IMR-90 (cell line): Measurements from ENCODE around the gene LRPAP1. TPM values are rescaled to one million over a fixed set of nuclear protein-coding genes. Genes with fewer than 3 reads are reported as not detected.

ENCODE experiments used
- ATAC-seq: fragments of 200-7000 bp; cut with Tn5 transposase; 2 replicates; pipeline ENCODE4 v1.9.1; 2020; ENCODE audit warnings: low read depth, mild to moderate bottlenecking, moderate library complexity
- BruUV-seq: library from RNA; stranded (reverse); fragments of 400-500 nt; replicated peaks from 2 replicates; lab custom pipeline; 2021; lab: Mats Ljungman, UMichigan
- CTCF ChIA-PET: fragments of 300-600 bp; formaldehyde crosslinking; extraction: SDS; loops from one replicate; lab custom pipeline; 2021; ENCODE audit warnings: antibody characterized with exemption; lab: Yijun Ruan, JAX
- POLR2A ChIA-PET: fragments of 300-600 bp; sonication (Branson Sonifier 250); formaldehyde crosslinking; loops from one replicate; lab custom pipeline; 2022; ENCODE audit warnings: antibody characterized with exemption; ENCODE audit not compliant: unreplicated experiment; lab: Charles Lee
- DNase-seq: peaks from one replicate; pipeline ENCODE4 v3.0.0; 2013
- H2AFZ ChIP-seq: replicated peaks from 2 replicates; pipeline ENCODE3; 2013; ENCODE audit warnings: low read length, mild to moderate bottlenecking; ENCODE audit not compliant: poor library complexity
- H2AK5ac ChIP-seq: 2 replicates; pipeline ENCODE4 v1.6.1; 2013; ENCODE audit warnings: low read depth, low read length, inconsistent platforms
- H2AK9ac ChIP-seq: replicated peaks from 2 replicates; pipeline ENCODE3; 2013; ENCODE audit warnings: mild to moderate bottlenecking, low read depth, low read length, moderate library complexity; ENCODE audit not compliant: poor library complexity
- H2BK120ac ChIP-seq: 2 replicates; pipeline ENCODE4 v1.6.1; 2013; ENCODE audit warnings: low read depth, low read length, inconsistent platforms
- H2BK15ac ChIP-seq: 3 replicates; pipeline ENCODE4 v1.6.1; 2013; ENCODE audit warnings: low read depth, low read length, inconsistent platforms
- H2BK20ac ChIP-seq: 2 replicates; pipeline ENCODE4 v1.6.1; 2013; ENCODE audit warnings: low read depth, mild to moderate bottlenecking, inconsistent platforms, low read length, moderate library complexity
- H2BK5ac ChIP-seq: 2 replicates; pipeline ENCODE4 v1.6.1; 2013; ENCODE audit warnings: mild to moderate bottlenecking, low read depth, low read length, inconsistent platforms; ENCODE audit not compliant: poor library complexity, severe bottlenecking
- H3K14ac ChIP-seq: replicated peaks from 2 replicates; pipeline ENCODE4 v1.6.1; 2013; ENCODE audit warnings: low read depth, low read length, inconsistent platforms
- H3K18ac ChIP-seq: 2 replicates; pipeline ENCODE4 v1.6.1; 2013; ENCODE audit warnings: low read depth, low read length, control low read depth
- H3K23ac ChIP-seq: 2 replicates; pipeline ENCODE4 v1.6.1; 2013; ENCODE audit warnings: low read depth, low read length, inconsistent platforms
- H3K27ac ChIP-seq: 2 replicates; pipeline ENCODE4 v1.5.1; 2013; ENCODE audit warnings: mild to moderate bottlenecking, control low read depth, low read length; ENCODE audit not compliant: insufficient read depth
- H3K27me3 ChIP-seq: 2 replicates; pipeline ENCODE4 v1.6.1; 2013; ENCODE audit warnings: low read length; ENCODE audit not compliant: control insufficient read depth, insufficient read depth
- H3K36me3 ChIP-seq: 2 replicates; pipeline ENCODE4 v1.6.1; 2013; ENCODE audit warnings: low read length, mixed read lengths; ENCODE audit not compliant: control insufficient read depth, insufficient read depth
- H3K4ac ChIP-seq: 2 replicates; pipeline ENCODE4 v1.6.1; 2013; ENCODE audit warnings: low read depth, low read length, inconsistent platforms
- H3K4me1 ChIP-seq: 2 replicates; pipeline ENCODE4 v1.6.1; 2013; ENCODE audit warnings: low read length, mixed read lengths; ENCODE audit not compliant: control insufficient read depth, insufficient read depth
- H3K4me2 ChIP-seq: 2 replicates; pipeline ENCODE4 v1.6.1; 2013; ENCODE audit warnings: low read depth, mild to moderate bottlenecking, control low read depth, low read length, moderate library complexity
- H3K4me3 ChIP-seq: 2 replicates; pipeline ENCODE4 v1.5.1; 2013; ENCODE audit warnings: low read depth, mild to moderate bottlenecking, control low read depth, low read length, moderate library complexity; ENCODE audit not compliant: insufficient read depth
- H3K56ac ChIP-seq: 2 replicates; pipeline ENCODE4 v1.6.1; 2013; ENCODE audit warnings: low read length, inconsistent platforms; ENCODE audit not compliant: insufficient read depth; ENCODE audit errors: extremely low read depth
- H3K79me1 ChIP-seq, 2 experiments: 2 replicates each; pipeline ENCODE4 v1.6.1; 2013; ENCODE audit warnings: low read length in 2 of 2, inconsistent platforms in 1 of 2, low read depth in 1 of 2
- H3K9ac ChIP-seq: 2 replicates; pipeline ENCODE4 v1.6.1; 2013; ENCODE audit warnings: low read depth, low read length, control low read depth
- H3K9me1 ChIP-seq: 2 replicates; pipeline ENCODE4 v1.6.1; 2013; ENCODE audit warnings: low read length, inconsistent platforms; ENCODE audit not compliant: insufficient read depth
- H3K9me3 ChIP-seq: 2 replicates; pipeline ENCODE4 v1.6.1; 2013; ENCODE audit warnings: low read length; ENCODE audit not compliant: control insufficient read depth, insufficient read depth
- H4K20me1 ChIP-seq: 2 replicates; pipeline ENCODE4 v1.6.1; 2013; ENCODE audit warnings: low read length, inconsistent platforms; ENCODE audit not compliant: insufficient read depth
- H4K5ac ChIP-seq: 2 replicates; pipeline ENCODE4 v1.6.1; 2013; ENCODE audit warnings: mild to moderate bottlenecking, low read depth, low read length, control low read depth
- H4K8ac ChIP-seq, 2 experiments: 2 replicates each; pipeline ENCODE4 v1.6.1; 2013; ENCODE audit warnings: low read depth in 2 of 2, low read length in 2 of 2, control low read depth in 1 of 2, inconsistent platforms in 1 of 2
- H4K91ac ChIP-seq: 2 replicates; pipeline ENCODE4 v1.6.1; 2013; ENCODE audit warnings: low read depth, low read length, inconsistent platforms; ENCODE audit not compliant: insufficient read depth
- BHLHE40 ChIP-seq: fragments of 150-350 bp; IDR thresholded peaks from 2 replicates; pipeline ENCODE4 v1.6.1; 2016; ENCODE audit warnings: mild to moderate bottlenecking, low read depth, low read length
- CEBPB ChIP-seq: IDR thresholded peaks from 2 replicates; pipeline ENCODE4 v1.6.1; 2012; ENCODE audit warnings: low read depth, low read length, improper control_type of control experiment
- ELK1 ChIP-seq: fragments of 150-350 bp; IDR thresholded peaks from 2 replicates; pipeline ENCODE4 v1.6.1; 2016; ENCODE audit warnings: low read depth, mild to moderate bottlenecking, low read length, moderate library complexity, borderline replicate concordance
- FOS ChIP-seq: fragments of 150-350 bp; IDR thresholded peaks from 2 replicates; pipeline ENCODE4 v1.6.1; 2016; ENCODE audit warnings: low read depth, low read length
- MAFK ChIP-seq: IDR thresholded peaks from 2 replicates; pipeline ENCODE4 v1.6.1; 2012; ENCODE audit warnings: low read depth, low read length, improper control_type of control experiment
- MAZ ChIP-seq: IDR thresholded peaks from 2 replicates; pipeline ENCODE4 v1.6.1; 2012; ENCODE audit warnings: low read depth, mild to moderate bottlenecking, low read length, improper control_type of control experiment, moderate library complexity, borderline replicate concordance
- MXI1 ChIP-seq: IDR thresholded peaks from 2 replicates; pipeline ENCODE4 v1.6.1; 2012; ENCODE audit warnings: low read depth, mild to moderate bottlenecking, low read length, moderate library complexity, borderline replicate concordance
- RAD21 ChIP-seq: IDR thresholded peaks from 2 replicates; pipeline ENCODE4 v1.6.1; 2012; ENCODE audit warnings: low read length, improper control_type of control experiment
- RCOR1 ChIP-seq: IDR thresholded peaks from 2 replicates; pipeline ENCODE4 v1.6.1; 2012; ENCODE audit warnings: mild to moderate bottlenecking, low read length, improper control_type of control experiment; ENCODE audit not compliant: insufficient replicate concordance
- WGBS, 2 experiments: methylation state at CpG; one replicate each; pipeline versions ENCODE4 v1.1.5 to v1.1.7; 2013; ENCODE audit warnings: missing lambda C conversion rate in 2 of 2; ENCODE audit not compliant: insufficient read length in 1 of 2; ENCODE audit errors: extremely low coverage in 2 of 2; 5-methylcytosine and 5-hydroxymethylcytosine counted together
- dilution Hi-C: fragments of 300-500 bp; cut with HindIII; formaldehyde crosslinking; loops from one replicate; pipeline ENCODE4 v1.14.3; 2018; ENCODE audit warnings: low sequenced_read_pairs; ENCODE audit not compliant: unreplicated experiment
- in situ Hi-C: fragments of 300-500 bp; cut with MboI; formaldehyde crosslinking; loops from 3 replicates; pipeline ENCODE4 v1.14.3; 2019; ENCODE audit warnings: low sequenced_read_pairs, inconsistent platforms, mixed read lengths
- intact Hi-C: fragments of 100-400 bp; cut with micrococcal nuclease; formaldehyde crosslinking; loops from 2 replicates; pipeline ENCODE4 v1.10.0; 2022
- polyA plus RNA-seq, 3 experiments: library from polyadenylated mRNA; depleted of rRNA; stranded (reverse); fragments of >200 nt; gene quantifications; 2 replicates each; pipeline ENCODE4 v1.2.3, GENCODE V29; 2012; ENCODE audit warnings: low replicate concordance in 1 of 3
- total RNA-seq: library from RNA; depleted of rRNA; stranded (reverse); fragments of >200 nt; gene quantifications from 2 replicates; pipeline ENCODE4 v1.2.3, GENCODE V29; 2012

Gene LRPAP1
- total and polyA plus RNA-seq, 2 of the 4 experiments (the other 2 are of a cell fraction) = 135 to 175 TPM

GRCh38 chr4:3471098-3471760 lies 61.0 kb downstream of the LRPAP1 start:
- no peak overlapping the region for H3K4ac ChIP-seq
- H2BK15ac ChIP-seq = no peak overlapping the region
- no peak overlapping the region for H2BK20ac ChIP-seq
- ChIA-PET CTCF (interaction anchor here (1.0 to 1.1 kb wide), 2 partner anchors 9 kb away, joined by 5 to 9 read pairs; no protein-coding TSS in a partner anchor), POLR2A (no interaction called here)
- no peak overlapping the region for H4K8ac ChIP-seq
- H2AK5ac ChIP-seq = no peak overlapping the region
- BruUV-seq = no TSS peak
- in situ Hi-C loops (no loop called here), dilution Hi-C loops (no loop called here), intact Hi-C loops (no loop called here)
- 0 out of 2 replicates have a peak, but pooled peaks cover 8% of the 10 kb centered on the region for H4K20me1 ChIP-seq
- ATAC-seq (no peak), DNase-seq (no peak)
- H3K14ac ChIP-seq = no peak overlapping the region
- H2AFZ ChIP-seq = no peak overlapping the region
- no peak overlapping the region for H3K4me2 ChIP-seq
- no peak overlapping the region for H3K27ac ChIP-seq
- H3K9me3 ChIP-seq = no peaks in the 10 kb centered on the region
- no peak overlapping the region for H2BK120ac ChIP-seq
- no peaks in the 10 kb centered on the region for H3K36me3 ChIP-seq
- H2AK9ac ChIP-seq = no peak overlapping the region
- H3K9me1 ChIP-seq = 0 out of 2 replicates have a peak, but pooled peaks cover 5% of the 10 kb centered on the region
- 89% methylated on average over 19 of the region's 23 CpGs; no CpG with 5 or more reads in 1 of the 2 experiments for WGBS, 2 experiments
- TF ChIP-seq MXI1 = no peak
- no peak for TF ChIP-seq CEBPB
- TF ChIP-seq MAZ = no peak
- TF ChIP-seq MAFK = no peak
- no peak for TF ChIP-seq FOS
- no peak for TF ChIP-seq ELK1
- TF ChIP-seq RCOR1 = no peak
- no peak for TF ChIP-seq BHLHE40
- TF ChIP-seq RAD21 = no peak
- no peak overlapping the region for H3K23ac ChIP-seq
- H3K18ac ChIP-seq = no peak overlapping the region
- no peak overlapping the region for H3K4me3 ChIP-seq
- H3K9ac ChIP-seq = no peak overlapping the region
- no peak overlapping the region for H4K5ac ChIP-seq
- H3K79me1 ChIP-seq = no peaks in the 10 kb centered on the region
- no peak overlapping the region for H4K91ac ChIP-seq
- peaks cover 37% of the 10 kb centered on the region; the same call in 1 of the 2 replicates for H3K27me3 ChIP-seq
- no peak overlapping the region for H3K56ac ChIP-seq
- no peaks in the 10 kb centered on the region for H3K4me1 ChIP-seq
- no peak overlapping the region for H2BK5ac ChIP-seq
